Endothelial cell of umbilical vein (primary cell): ENCODE measurements around the gene GSTO1.

Experiments used
- EZH2 ChIP-seq: IDR thresholded peaks from 2 replicates; pipeline ENCODE4 v1.6.1; 2012; ENCODE audit warnings: borderline replicate concordance, low read depth, mild to moderate bottlenecking, moderate library complexity, low read length, inconsistent platforms; ENCODE audit not compliant: severe bottlenecking
- POLR2A ChIP-seq: IDR thresholded peaks from 2 replicates; pipeline ENCODE4 v1.6.1; 2012; ENCODE audit warnings: low read depth, mild to moderate bottlenecking, control low read depth, low read length

GRCh38 chr10:104267721-104268404 lies 13.2 kb downstream of the GSTO1 start:
- TF ChIP-seq EZH2, result no peak
- no peak for TF ChIP-seq POLR2A
